Measurements from ENCODE around the gene C19orf38. TPM values are rescaled to one million over a fixed set of nuclear protein-coding genes. Genes with fewer than 3 reads are reported as not detected.

The C19orf38 gene
- total and polyA plus RNA-seq, 2 donors (not counting 1 experiment from before 2014, with no cell fraction given), result 1.7 to 2.4 TPM

DNA sequence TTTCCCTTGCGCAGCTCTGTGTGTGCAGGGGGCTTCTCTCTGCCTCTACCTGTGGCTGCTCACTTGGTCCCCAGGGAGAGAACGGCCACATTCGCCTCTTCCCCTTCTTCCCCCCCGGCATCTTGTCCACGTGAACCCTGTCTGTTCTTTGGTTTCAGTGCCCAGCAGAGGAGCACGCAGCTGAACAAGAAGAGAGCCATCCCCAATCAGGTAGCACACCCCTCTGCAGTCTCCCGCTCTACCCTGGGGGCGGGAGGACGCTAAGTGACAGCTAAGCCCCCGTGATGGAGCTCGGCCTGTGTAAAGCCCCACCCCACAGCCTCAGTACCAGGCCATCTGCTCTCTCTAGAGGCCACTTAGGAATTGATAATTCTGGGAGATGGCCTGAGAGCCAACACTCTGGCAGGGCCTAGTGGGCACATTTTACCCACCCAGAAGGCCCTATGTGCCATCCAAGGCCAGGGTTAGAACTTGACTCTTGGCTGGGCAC lies 42.4 kb upstream of the C19orf38 start:
- Mint-ChIP-seq H3K9me3 (ENCODE audit: insufficient read depth) (no peaks in the 10 kb centered on the region), H3K27ac (peak overlapping the region; percentile 3), H3K4me3 (no peak overlapping the region), H3K4me1 (peaks cover 4% of the 10 kb centered on the region), H3K27me3 (no peaks in the 10 kb centered on the region)
- 93% methylated on average over 7 of the region's 11 CpGs for WGBS (ENCODE audit: insufficient coverage)
- Histone ChIP-seq H4K20me1 (ENCODE audit: control insufficient read depth, insufficient read depth, low read length, poor library complexity, severe bottlenecking) (peaks cover 7% of the 10 kb centered on the region), H3K4me2 (replicated peaks; ENCODE audit: low read depth, low read length, poor library complexity, severe bottlenecking) (no peak overlapping the region), H3K9ac (ENCODE audit: low read length) (no peak overlapping the region), H3K4me3 (ENCODE audit: control extremely low read depth in 1 of 5, extremely low read depth in 1 of 5, insufficient read depth in 1 of 5, low read depth in 2 of 5, low read length in 4 of 5) (no peak overlapping the region), H3K36me3 (replicated peaks in 1 of 2; ENCODE audit: control extremely low read depth in 1 of 2, control insufficient read depth in 1 of 2, extremely low read depth in 1 of 2, insufficient read depth in 2 of 2, low read length in 1 of 2) (peaks cover 10 to 73% of the 10 kb centered on the region in 2 experiments), H3K4me1 (ENCODE audit: control insufficient read depth in 2 of 2, insufficient read depth in 2 of 2, low read length in 2 of 2) (no peaks in the 10 kb centered on the region), H3K27ac (ENCODE audit: low read length in 2 of 2) (no peak overlapping the region), H3K27me3 (replicated peaks in 1 of 4; ENCODE audit: control extremely low read depth in 1 of 4, control insufficient read depth in 3 of 4, insufficient read depth in 4 of 4, low read length in 3 of 4) (no peaks in the 10 kb centered on the region), H2AFZ (ENCODE audit: insufficient read depth, low read depth, low read length, poor library complexity, severe bottlenecking) (no peak overlapping the region), H3K9me3 (ENCODE audit: control extremely low read depth in 1 of 3, control insufficient read depth in 2 of 3, insufficient read depth in 1 of 3, low read length in 2 of 3) (no peaks in the 10 kb centered on the region), H3K79me2 (ENCODE audit: control insufficient read depth, insufficient read depth, low read length) (peaks cover 32% of the 10 kb centered on the region)
- intact Hi-C loops (cut with micrococcal nuclease), result no loop called here
- DNase-seq (no peak), ATAC-seq (ENCODE audit: low read depth) (no peak)
- CTCF ChIA-PET, result interaction anchor here (1.2 to 1.6 kb wide), 3 partner anchors 33 to 89 kb away, joined by 3 read pairs; no protein-coding TSS in a partner anchor
- no peak for TF ChIP-seq EZH2 (IDR thresholded peaks at IDR 0.05; ENCODE audit: borderline replicate concordance, insufficient read depth, low read depth, low read length, poor library complexity, severe bottlenecking)
- TF ChIP-seq, protein P1, sequence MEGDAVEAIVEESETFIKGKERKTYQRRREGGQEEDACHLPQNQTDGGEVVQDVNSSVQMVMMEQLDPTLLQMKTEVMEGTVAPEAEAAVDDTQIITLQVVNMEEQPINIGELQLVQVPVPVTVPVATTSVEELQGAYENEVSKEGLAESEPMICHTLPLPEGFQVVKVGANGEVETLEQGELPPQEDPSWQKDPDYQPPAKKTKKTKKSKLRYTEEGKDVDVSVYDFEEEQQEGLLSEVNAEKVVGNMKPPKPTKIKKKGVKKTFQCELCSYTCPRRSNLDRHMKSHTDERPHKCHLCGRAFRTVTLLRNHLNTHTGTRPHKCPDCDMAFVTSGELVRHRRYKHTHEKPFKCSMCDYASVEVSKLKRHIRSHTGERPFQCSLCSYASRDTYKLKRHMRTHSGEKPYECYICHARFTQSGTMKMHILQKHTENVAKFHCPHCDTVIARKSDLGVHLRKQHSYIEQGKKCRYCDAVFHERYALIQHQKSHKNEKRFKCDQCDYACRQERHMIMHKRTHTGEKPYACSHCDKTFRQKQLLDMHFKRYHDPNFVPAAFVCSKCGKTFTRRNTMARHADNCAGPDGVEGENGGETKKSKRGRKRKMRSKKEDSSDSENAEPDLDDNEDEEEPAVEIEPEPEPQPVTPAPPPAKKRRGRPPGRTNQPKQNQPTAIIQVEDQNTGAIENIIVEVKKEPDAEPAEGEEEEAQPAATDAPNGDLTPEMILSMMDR (IDR thresholded peaks at IDR 0.05), result no peak
- POLR2A ChIA-PET, result no interaction called here

GRCh38 chr19:10808937-10809649 lies 39.1 kb upstream of the C19orf38 start:
- DNase-seq, result no peak
- Histone ChIP-seq H3K4me2 (replicated peaks; ENCODE audit: low read depth, low read length, poor library complexity, severe bottlenecking) (no peak overlapping the region), H3K36me3 (replicated peaks in 1 of 2; ENCODE audit: control extremely low read depth in 1 of 2, control insufficient read depth in 1 of 2, extremely low read depth in 1 of 2, insufficient read depth in 2 of 2, low read length in 1 of 2) (peaks cover 8 to 67% of the 10 kb centered on the region in 2 experiments), H3K9me3 (ENCODE audit: control extremely low read depth in 1 of 3, control insufficient read depth in 2 of 3, insufficient read depth in 1 of 3, low read length in 2 of 3) (no peaks in the 10 kb centered on the region), H3K27me3 (replicated peaks in 1 of 4; ENCODE audit: control extremely low read depth in 1 of 4, control insufficient read depth in 3 of 4, insufficient read depth in 4 of 4, low read length in 3 of 4) (no peaks in the 10 kb centered on the region), H4K20me1 (ENCODE audit: control insufficient read depth, insufficient read depth, low read length, poor library complexity, severe bottlenecking) (peaks cover 7% of the 10 kb centered on the region), H3K27ac (ENCODE audit: low read length in 2 of 2) (no peak overlapping the region), H2AFZ (ENCODE audit: insufficient read depth, low read depth, low read length, poor library complexity, severe bottlenecking) (no peak overlapping the region), H3K9ac (ENCODE audit: low read length) (no peak overlapping the region), H3K4me3 (ENCODE audit: control extremely low read depth in 1 of 5, extremely low read depth in 1 of 5, insufficient read depth in 1 of 5, low read depth in 2 of 5, low read length in 4 of 5) (no peak overlapping the region), H3K79me2 (ENCODE audit: control insufficient read depth, insufficient read depth, low read length) (peaks cover 23% of the 10 kb centered on the region), H3K4me1 (ENCODE audit: control insufficient read depth in 2 of 2, insufficient read depth in 2 of 2, low read length in 2 of 2) (no peaks in the 10 kb centered on the region)
- no peak for TF ChIP-seq EZH2 (IDR thresholded peaks at IDR 0.05; ENCODE audit: borderline replicate concordance, insufficient read depth, low read depth, low read length, poor library complexity, severe bottlenecking)
- TF ChIP-seq, protein P1 (IDR thresholded peaks at IDR 0.05), result no peak
- CTCF ChIA-PET, result no interaction called here
- intact Hi-C loops (cut with micrococcal nuclease), result no loop called here
- Mint-ChIP-seq H3K9me3 (ENCODE audit: insufficient read depth) (no peaks in the 10 kb centered on the region), H3K4me3 (no peak overlapping the region), H3K27ac (peak overlapping the region; percentile 27), H3K4me1 (peaks cover 4% of the 10 kb centered on the region), H3K27me3 (no peaks in the 10 kb centered on the region)
- POLR2A ChIA-PET, result interaction anchor here (0.6 kb wide), 1 partner anchor 25 kb away, joined by 7 read pairs; no protein-coding TSS in a partner anchor
- WGBS (ENCODE audit: insufficient coverage), result 85% methylated on average over 9 of the region's 10 CpGs
- no peak for ATAC-seq (ENCODE audit: low read depth)
